ENCODE data around the gene POU2F2.

The POU2F2 gene

DNA sequence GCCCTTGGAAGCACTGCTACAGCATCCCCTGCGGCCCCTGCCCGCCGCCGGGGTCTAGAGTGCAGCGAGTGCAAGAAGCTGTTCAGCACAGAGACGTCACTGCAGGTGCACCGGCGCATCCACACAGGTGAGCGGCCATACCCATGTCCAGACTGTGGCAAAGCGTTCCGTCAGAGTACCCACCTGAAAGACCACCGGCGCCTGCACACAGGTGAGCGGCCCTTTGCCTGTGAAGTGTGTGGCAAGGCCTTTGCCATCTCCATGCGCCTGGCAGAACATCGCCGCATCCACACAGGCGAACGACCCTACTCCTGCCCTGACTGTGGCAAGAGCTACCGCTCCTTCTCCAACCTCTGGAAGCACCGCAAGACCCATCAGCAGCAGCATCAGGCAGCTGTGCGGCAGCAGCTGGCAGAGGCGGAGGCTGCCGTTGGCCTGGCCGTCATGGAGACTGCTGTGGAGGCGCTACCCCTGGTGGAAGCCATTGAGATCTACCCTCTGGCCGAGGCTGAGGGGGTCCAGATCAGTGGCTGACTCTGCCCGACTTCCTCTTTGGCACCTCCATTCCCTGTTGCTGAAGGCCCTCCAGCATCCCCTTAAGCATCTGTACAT, 51.4 kb downstream of the POU2F2 start:
- no peak overlapping the region for H3K27ac ChIP-seq
- H3K4me2 ChIP-seq (ENCODE audit: low read length) = no peak overlapping the region
- no peak overlapping the region for H3K4me3 ChIP-seq (ENCODE audit: low read depth, low read length)
- peaks cover 8% of the 10 kb centered on the region for H3K79me2 ChIP-seq
- H2AFZ ChIP-seq = no peak overlapping the region
- no peaks in the 10 kb centered on the region for H3K27me3 ChIP-seq (ENCODE audit: control insufficient read depth, insufficient read depth, low read length)
- H3K9me3 ChIP-seq (ENCODE audit: control insufficient read depth, low read length) = no peaks in the 10 kb centered on the region
- TF ChIP-seq, protein P1, sequence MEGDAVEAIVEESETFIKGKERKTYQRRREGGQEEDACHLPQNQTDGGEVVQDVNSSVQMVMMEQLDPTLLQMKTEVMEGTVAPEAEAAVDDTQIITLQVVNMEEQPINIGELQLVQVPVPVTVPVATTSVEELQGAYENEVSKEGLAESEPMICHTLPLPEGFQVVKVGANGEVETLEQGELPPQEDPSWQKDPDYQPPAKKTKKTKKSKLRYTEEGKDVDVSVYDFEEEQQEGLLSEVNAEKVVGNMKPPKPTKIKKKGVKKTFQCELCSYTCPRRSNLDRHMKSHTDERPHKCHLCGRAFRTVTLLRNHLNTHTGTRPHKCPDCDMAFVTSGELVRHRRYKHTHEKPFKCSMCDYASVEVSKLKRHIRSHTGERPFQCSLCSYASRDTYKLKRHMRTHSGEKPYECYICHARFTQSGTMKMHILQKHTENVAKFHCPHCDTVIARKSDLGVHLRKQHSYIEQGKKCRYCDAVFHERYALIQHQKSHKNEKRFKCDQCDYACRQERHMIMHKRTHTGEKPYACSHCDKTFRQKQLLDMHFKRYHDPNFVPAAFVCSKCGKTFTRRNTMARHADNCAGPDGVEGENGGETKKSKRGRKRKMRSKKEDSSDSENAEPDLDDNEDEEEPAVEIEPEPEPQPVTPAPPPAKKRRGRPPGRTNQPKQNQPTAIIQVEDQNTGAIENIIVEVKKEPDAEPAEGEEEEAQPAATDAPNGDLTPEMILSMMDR (IDR thresholded peaks at IDR 0.05) = no peak
- no peaks in the 10 kb centered on the region for H3K36me3 ChIP-seq (ENCODE audit: control insufficient read depth, insufficient read depth, low read length)
- H3K4me1 ChIP-seq = peaks cover 11% of the 10 kb centered on the region
- no peak overlapping the region for H3K9ac ChIP-seq

DNA sequence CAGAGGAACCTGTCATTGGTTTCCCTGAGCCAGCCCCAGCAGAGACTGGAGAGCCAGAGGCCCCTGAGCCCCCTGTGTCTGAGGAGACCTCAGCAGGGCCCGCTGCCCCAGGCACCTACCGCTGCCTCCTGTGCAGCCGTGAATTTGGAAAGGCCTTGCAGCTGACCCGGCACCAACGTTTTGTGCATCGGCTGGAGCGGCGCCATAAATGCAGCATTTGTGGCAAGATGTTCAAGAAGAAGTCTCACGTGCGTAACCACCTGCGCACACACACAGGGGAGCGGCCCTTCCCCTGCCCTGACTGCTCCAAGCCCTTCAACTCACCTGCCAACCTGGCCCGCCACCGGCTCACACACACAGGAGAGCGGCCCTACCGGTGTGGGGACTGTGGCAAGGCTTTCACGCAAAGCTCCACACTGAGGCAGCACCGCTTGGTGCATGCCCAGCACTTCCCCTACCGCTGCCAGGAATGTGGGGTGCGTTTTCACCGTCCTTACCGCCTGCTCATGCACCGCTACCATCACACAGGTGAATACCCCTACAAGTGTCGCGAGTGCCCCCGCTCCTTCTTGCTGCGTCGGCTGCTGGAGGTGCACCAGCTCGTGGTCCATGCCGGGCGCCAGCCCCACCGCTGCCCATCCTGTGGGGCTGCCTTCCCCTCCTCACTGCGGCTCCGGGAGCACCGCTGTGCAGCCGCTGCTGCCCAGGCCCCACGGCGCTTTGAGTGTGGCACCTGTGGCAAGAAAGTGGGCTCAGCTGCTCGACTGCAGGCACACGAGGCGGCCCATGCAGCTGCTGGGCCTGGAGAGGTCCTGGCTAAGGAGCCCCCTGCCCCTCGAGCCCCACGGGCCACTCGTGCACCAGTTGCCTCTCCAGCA, 52.1 kb downstream of the POU2F2 start:
- TF ChIP-seq, protein P1 (IDR thresholded peaks at IDR 0.05) = no peak
- H3K9ac ChIP-seq = no peak overlapping the region
- H2AFZ ChIP-seq = no peak overlapping the region
- H3K27me3 ChIP-seq (ENCODE audit: control insufficient read depth, insufficient read depth, low read length) = no peaks in the 10 kb centered on the region
- H3K4me3 ChIP-seq (ENCODE audit: low read depth, low read length) = no peak overlapping the region
- no peak overlapping the region for H3K27ac ChIP-seq
- H3K36me3 ChIP-seq (ENCODE audit: control insufficient read depth, insufficient read depth, low read length) = no peaks in the 10 kb centered on the region
- H3K4me2 ChIP-seq (ENCODE audit: low read length) = no peak overlapping the region
- H3K4me1 ChIP-seq = peaks cover 11% of the 10 kb centered on the region
- peaks cover 10% of the 10 kb centered on the region for H3K79me2 ChIP-seq
- no peaks in the 10 kb centered on the region for H3K9me3 ChIP-seq (ENCODE audit: control insufficient read depth, low read length)

GRCh38 chr19:42079276-42079669, 53.0 kb downstream of the POU2F2 start:
- Histone ChIP-seq H3K4me3 (ENCODE audit: low read depth, low read length) (no peak overlapping the region), H3K9ac (no peak overlapping the region), H3K4me1 (peaks cover 11% of the 10 kb centered on the region), H2AFZ (no peak overlapping the region), H3K79me2 (peaks cover 10% of the 10 kb centered on the region), H3K4me2 (ENCODE audit: low read length) (no peak overlapping the region), H3K27ac (no peak overlapping the region), H3K36me3 (ENCODE audit: control insufficient read depth, insufficient read depth, low read length) (no peaks in the 10 kb centered on the region), H3K27me3 (ENCODE audit: control insufficient read depth, insufficient read depth, low read length) (no peaks in the 10 kb centered on the region), H3K9me3 (ENCODE audit: control insufficient read depth, low read length) (no peaks in the 10 kb centered on the region)
- TF ChIP-seq, protein P1 (IDR thresholded peaks at IDR 0.05) = no peak

GRCh38 chr19:42078538-42079275, 53.5 kb downstream of the POU2F2 start:
- H3K27ac ChIP-seq = no peak overlapping the region
- H3K4me1 ChIP-seq = peaks cover 11% of the 10 kb centered on the region
- H3K9me3 ChIP-seq (ENCODE audit: control insufficient read depth, low read length) = no peaks in the 10 kb centered on the region
- H3K4me2 ChIP-seq (ENCODE audit: low read length) = no peak overlapping the region
- H3K79me2 ChIP-seq = peaks cover 10% of the 10 kb centered on the region
- no peaks in the 10 kb centered on the region for H3K36me3 ChIP-seq (ENCODE audit: control insufficient read depth, insufficient read depth, low read length)
- TF ChIP-seq, protein P1 (IDR thresholded peaks at IDR 0.05) = no peak
- no peak overlapping the region for H2AFZ ChIP-seq
- no peak overlapping the region for H3K4me3 ChIP-seq (ENCODE audit: low read depth, low read length)
- no peak overlapping the region for H3K9ac ChIP-seq
- no peaks in the 10 kb centered on the region for H3K27me3 ChIP-seq (ENCODE audit: control insufficient read depth, insufficient read depth, low read length)
